Panc1 (cell line): ENCODE results near the gene CGNL1. TPM values are rescaled to one million over a fixed set of nuclear protein-coding genes. Genes with fewer than 3 reads are reported as not detected.
A peak's percentile ranks its signal among the peaks of the same experiment; 100 is the strongest.

Experiments used
- ATAC-seq: fragments of 200-7000 bp; cut with Tn5 transposase; 2 replicates; pipeline ENCODE4 v1.9.1; 2020; ENCODE audit warnings: mild to moderate bottlenecking, moderate library complexity
- BruUV-seq: library from RNA; stranded (reverse); fragments of 400-500 nt; replicated peaks from 2 replicates; lab custom pipeline; 2021; lab: Mats Ljungman, UMichigan
- CTCF ChIA-PET: fragments of 300-600 bp; sonication (Branson Sonifier 250); formaldehyde crosslinking; loops from one replicate; lab custom pipeline; 2022; ENCODE audit warnings: antibody characterized with exemption; lab: Charles Lee
- POLR2A ChIA-PET: fragments of 300-600 bp; sonication (Branson Sonifier 250); formaldehyde crosslinking; loops from one replicate; lab custom pipeline; 2022; ENCODE audit warnings: antibody characterized with exemption; lab: Charles Lee
- DNase-seq: peaks from one replicate; pipeline ENCODE4 v3.0.0-alpha.2; 2010; ENCODE audit warnings: low read depth, low spot score
- H3K27ac ChIP-seq: 2 replicates; pipeline ENCODE4 v1.5.1; 2011; ENCODE audit warnings: mild to moderate bottlenecking, low read length, inconsistent platforms
- H3K27me3 ChIP-seq: fragments of 200-500 bp; sonication (Bioruptor generic); 2 replicates; pipeline ENCODE4 v1.6.0; 2014; ENCODE audit warnings: low read length, inconsistent platforms; ENCODE audit not compliant: control insufficient read depth, insufficient read depth
- H3K36me3 ChIP-seq: fragments of 200-500 bp; sonication (Bioruptor generic); 2 replicates; pipeline ENCODE4 v1.5.1; 2014; ENCODE audit warnings: inconsistent platforms, mild to moderate bottlenecking, low read length, moderate library complexity; ENCODE audit not compliant: control insufficient read depth, insufficient read depth
- H3K4me1 ChIP-seq: 2 replicates; pipeline ENCODE4 v1.5.1; 2011; ENCODE audit warnings: inconsistent platforms, mild to moderate bottlenecking, low read length, moderate library complexity; ENCODE audit not compliant: control insufficient read depth, insufficient read depth
- H3K4me3 ChIP-seq, 2 experiments: 2 replicates each; pipeline ENCODE4 v1.5.1; 2011 to 2012; ENCODE audit warnings: low read depth in 2 of 2, low read length in 2 of 2, mild to moderate bottlenecking in 2 of 2, inconsistent platforms in 1 of 2, moderate library complexity in 1 of 2
- H3K9me3 ChIP-seq: fragments of 200-500 bp; sonication (Bioruptor generic); 2 replicates; pipeline ENCODE4 v1.5.1; 2014; ENCODE audit warnings: low read depth, mild to moderate bottlenecking, inconsistent platforms, low read length, moderate library complexity; ENCODE audit not compliant: control insufficient read depth, insufficient read depth
- POLR2AphosphoS5 ChIP-seq: IDR thresholded peaks from 2 replicates; pipeline ENCODE4 v1.6.1; 2012; ENCODE audit warnings: mild to moderate bottlenecking, low read depth, low read length, moderate library complexity
- REST ChIP-seq, 2 experiments: IDR thresholded peaks; 2 replicates each; pipeline ENCODE4 v1.6.1; 2011 to 2012; ENCODE audit warnings: low read depth in 2 of 2, control low read depth in 1 of 2, low read length in 1 of 2, mild to moderate bottlenecking in 1 of 2, moderate library complexity in 1 of 2; ENCODE audit not compliant: insufficient read depth in 1 of 2
- SIN3A ChIP-seq: IDR thresholded peaks from 2 replicates; pipeline ENCODE4 v1.6.1; 2012; ENCODE audit warnings: low read depth, mild to moderate bottlenecking, low read length, moderate library complexity, borderline replicate concordance; ENCODE audit not compliant: insufficient read depth
- TCF7L2 ChIP-seq: IDR thresholded peaks from 2 replicates; pipeline ENCODE4 v1.6.1; 2011; ENCODE audit warnings: mild to moderate bottlenecking, low read depth, low read length, inconsistent platforms
- in situ Hi-C: cut with HindIII; loops from 2 replicates; pipeline ENCODE4 v1.10.0; 2016; ENCODE audit warnings: low sequenced_read_pairs, low pct_unique_long_range_greater_than_20kb
- intact Hi-C: fragments of 100-400 bp; cut with micrococcal nuclease; formaldehyde crosslinking; loops from one replicate; pipeline ENCODE4 v1.10.0; 2022; ENCODE audit not compliant: unreplicated experiment
- total RNA-seq: library from RNA; stranded (reverse); gene quantifications from one replicate; pipeline ENCODE4 v1.2.1, GENCODE V29; 2021; ENCODE audit not compliant: unreplicated experiment
- TF ChIP-seq, protein P1 (sequence below): fragments of 450-650 bp; IDR thresholded peaks from 2 replicates; pipeline ENCODE4 v1.5.1; 2017; ENCODE audit warnings: mild to moderate bottlenecking

The CGNL1 gene
- total RNA-seq, 1 experiment from 2014 or later: 3.5 TPM

- H3K36me3 ChIP-seq: no peaks in the 10 kb centered on the region
- ChIA-PET CTCF (no interaction called here), POLR2A (no interaction called here)
- no peaks in the 10 kb centered on the region for H3K4me1 ChIP-seq
- BruUV-seq: no TSS peak
- no peak overlapping the region for H3K4me3 ChIP-seq
- H3K27me3 ChIP-seq: no peaks in the 10 kb centered on the region
- in situ Hi-C loops: no loop called here
- no peaks in the 10 kb centered on the region for H3K9me3 ChIP-seq
- peak; percentile 80 for ATAC-seq
- intact Hi-C loops: no loop called here
- no peak for DNase-seq
- TF ChIP-seq POLR2AphosphoS5 (no peak), REST (IDR thresholded peaks at IDR 0.05; ENCODE audit: insufficient read depth in 1 of 2, low read depth in 2 of 2, low read length in 1 of 2) (no peak), TCF7L2 (no peak), SIN3A (no peak)
- TF ChIP-seq, protein P1, sequence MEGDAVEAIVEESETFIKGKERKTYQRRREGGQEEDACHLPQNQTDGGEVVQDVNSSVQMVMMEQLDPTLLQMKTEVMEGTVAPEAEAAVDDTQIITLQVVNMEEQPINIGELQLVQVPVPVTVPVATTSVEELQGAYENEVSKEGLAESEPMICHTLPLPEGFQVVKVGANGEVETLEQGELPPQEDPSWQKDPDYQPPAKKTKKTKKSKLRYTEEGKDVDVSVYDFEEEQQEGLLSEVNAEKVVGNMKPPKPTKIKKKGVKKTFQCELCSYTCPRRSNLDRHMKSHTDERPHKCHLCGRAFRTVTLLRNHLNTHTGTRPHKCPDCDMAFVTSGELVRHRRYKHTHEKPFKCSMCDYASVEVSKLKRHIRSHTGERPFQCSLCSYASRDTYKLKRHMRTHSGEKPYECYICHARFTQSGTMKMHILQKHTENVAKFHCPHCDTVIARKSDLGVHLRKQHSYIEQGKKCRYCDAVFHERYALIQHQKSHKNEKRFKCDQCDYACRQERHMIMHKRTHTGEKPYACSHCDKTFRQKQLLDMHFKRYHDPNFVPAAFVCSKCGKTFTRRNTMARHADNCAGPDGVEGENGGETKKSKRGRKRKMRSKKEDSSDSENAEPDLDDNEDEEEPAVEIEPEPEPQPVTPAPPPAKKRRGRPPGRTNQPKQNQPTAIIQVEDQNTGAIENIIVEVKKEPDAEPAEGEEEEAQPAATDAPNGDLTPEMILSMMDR: no peak
- no peak overlapping the region for H3K27ac ChIP-seq
Observed at GRCh38 chr15:57500979-57501576, 124.8 kb downstream of the CGNL1 start.

- Histone ChIP-seq H3K4me1 (no peaks in the 10 kb centered on the region), H3K27ac (no peak overlapping the region), H3K27me3 (no peaks in the 10 kb centered on the region), H3K9me3 (no peaks in the 10 kb centered on the region), H3K36me3 (no peaks in the 10 kb centered on the region), H3K4me3 (no peak overlapping the region)
- no peak for DNase-seq
- ChIA-PET CTCF (interaction anchor here (0.6 kb wide), 1 partner anchor 249 kb away, joined by 3 read pairs; no protein-coding TSS in a partner anchor), POLR2A (no interaction called here)
- in situ Hi-C loops: no loop called here
- intact Hi-C loops: no loop called here
- BruUV-seq: no TSS peak
- no peak for ATAC-seq
- TF ChIP-seq REST (IDR thresholded peaks at IDR 0.05; ENCODE audit: insufficient read depth in 1 of 2, low read depth in 2 of 2, low read length in 1 of 2) (no peak), POLR2AphosphoS5 (no peak), SIN3A (no peak), TCF7L2 (no peak)
- TF ChIP-seq, protein P1: no peak
Observed at GRCh38 chr15:57502116-57502515, 125.8 kb downstream of the CGNL1 start.
